ENCODE data around the gene LINC00237.

Gene LINC00237

DNA sequence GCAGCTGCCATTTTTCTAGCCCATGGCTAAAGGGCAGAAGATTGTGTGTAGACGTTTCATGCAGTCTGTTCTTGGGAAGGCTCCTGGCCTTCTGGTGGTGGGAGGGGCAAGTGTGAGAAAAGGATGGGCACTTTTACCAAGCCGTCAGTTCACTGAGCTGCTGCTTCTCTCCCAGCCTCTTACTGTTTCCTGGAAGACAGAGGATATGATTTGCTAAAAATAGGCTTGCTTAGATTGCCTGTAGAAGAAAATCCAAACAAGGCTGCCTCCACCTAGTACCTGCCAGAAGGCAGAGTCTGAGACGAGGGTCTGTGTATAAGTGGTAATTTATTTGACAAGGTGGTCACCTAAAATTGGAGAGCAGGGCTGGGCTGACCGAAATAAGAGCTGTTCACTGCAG lies 27.2 kb upstream of the LINC00237 start:
- no peak overlapping the region for H3K27ac ChIP-seq
- peaks cover 24% of the 10 kb centered on the region for H3K36me3 ChIP-seq
- no peak overlapping the region for H3K4me3 ChIP-seq (ENCODE audit: low read depth in 1 of 2, low read length in 1 of 2)
- no peaks in the 10 kb centered on the region for H3K27me3 ChIP-seq
- no peaks in the 10 kb centered on the region for H3K9me3 ChIP-seq
- no peaks in the 10 kb centered on the region for H3K4me1 ChIP-seq (ENCODE audit: control insufficient read depth in 1 of 2, insufficient read depth in 1 of 2, low read depth in 1 of 2, low read length in 1 of 2)
- no peak for TF ChIP-seq CTCF (IDR thresholded peaks at IDR 0.05)

DNA sequence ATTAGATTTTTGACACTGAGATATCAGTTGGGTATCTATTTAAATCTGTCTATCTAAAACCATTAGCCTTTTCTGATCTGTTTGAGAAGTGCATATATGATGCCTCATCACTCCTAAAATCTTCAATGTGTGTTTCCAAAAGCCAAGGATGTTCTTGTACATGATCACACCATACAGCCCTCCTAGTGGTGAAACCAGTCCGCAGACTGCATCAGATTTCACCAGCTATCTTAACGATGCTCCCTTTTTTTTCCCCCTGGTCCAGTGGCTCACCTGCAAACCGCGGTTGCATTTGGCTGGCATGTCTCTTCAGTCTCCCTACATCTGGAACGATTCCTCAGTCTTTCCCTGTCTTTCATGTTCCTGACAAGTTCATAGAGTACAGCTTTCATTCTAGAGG lies 23.7 kb upstream of the LINC00237 start:
- no peaks in the 10 kb centered on the region for H3K9me3 ChIP-seq
- H3K27ac ChIP-seq = no peak overlapping the region
- H3K36me3 ChIP-seq = peaks cover 15% of the 10 kb centered on the region
- H3K27me3 ChIP-seq = no peaks in the 10 kb centered on the region
- H3K4me3 ChIP-seq (ENCODE audit: low read depth in 1 of 2, low read length in 1 of 2) = no peak overlapping the region
- no peak for TF ChIP-seq CTCF (IDR thresholded peaks at IDR 0.05)
- H3K4me1 ChIP-seq (ENCODE audit: control insufficient read depth in 1 of 2, insufficient read depth in 1 of 2, low read depth in 1 of 2, low read length in 1 of 2) = peaks cover 15 to 19% of the 10 kb centered on the region in 2 experiments

GRCh38 chr20:21127201-21127981 lies 21.2 kb upstream of the LINC00237 start:
- Histone ChIP-seq H3K4me3 (ENCODE audit: low read depth in 1 of 2, low read length in 1 of 2) (no peak overlapping the region), H3K36me3 (no peaks in the 10 kb centered on the region), H3K27ac (no peak overlapping the region), H3K9me3 (no peaks in the 10 kb centered on the region), H3K27me3 (no peaks in the 10 kb centered on the region), H3K4me1 (ENCODE audit: control insufficient read depth in 1 of 2, insufficient read depth in 1 of 2, low read depth in 1 of 2, low read length in 1 of 2) (peaks cover 15 to 19% of the 10 kb centered on the region in 2 experiments)
- TF ChIP-seq CTCF (IDR thresholded peaks at IDR 0.05) = no peak

DNA sequence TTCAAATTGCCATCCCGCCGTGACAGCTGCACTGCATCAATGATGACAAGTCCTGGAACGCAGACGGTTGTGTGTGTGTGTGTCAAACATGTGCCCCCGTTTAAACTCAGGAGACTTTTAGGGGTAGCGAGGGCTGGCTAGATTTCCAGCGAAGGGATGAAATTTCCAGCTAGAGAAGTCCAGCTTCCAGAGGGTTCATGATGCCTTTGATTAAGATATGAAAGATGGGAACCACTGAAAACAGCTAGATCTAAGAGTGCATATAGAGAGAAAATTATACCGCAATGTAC lies 20.4 kb upstream of the LINC00237 start:
- H3K9me3 ChIP-seq = no peaks in the 10 kb centered on the region
- H3K4me1 ChIP-seq (ENCODE audit: control insufficient read depth in 1 of 2, insufficient read depth in 1 of 2, low read depth in 1 of 2, low read length in 1 of 2) = peaks cover 15 to 19% of the 10 kb centered on the region in 2 experiments
- peaks cover 8% of the 10 kb centered on the region for H3K27me3 ChIP-seq
- H3K27ac ChIP-seq = no peak overlapping the region
- H3K36me3 ChIP-seq = no peaks in the 10 kb centered on the region
- H3K4me3 ChIP-seq (ENCODE audit: low read depth in 1 of 2, low read length in 1 of 2) = peak overlapping the region; percentile 55 to 97
- no peak for TF ChIP-seq CTCF (IDR thresholded peaks at IDR 0.05)

- TF ChIP-seq CTCF (IDR thresholded peaks at IDR 0.05) = peak; percentile 79
- Histone ChIP-seq H3K27me3 (peaks cover 9% of the 10 kb centered on the region), H3K4me1 (ENCODE audit: control insufficient read depth in 1 of 2, insufficient read depth in 1 of 2, low read depth in 1 of 2, low read length in 1 of 2) (peaks cover 15 to 19% of the 10 kb centered on the region in 2 experiments), H3K27ac (peak within 1 kb of the TSS; percentile 68), H3K9me3 (no peaks in the 10 kb centered on the region), H3K4me3 (ENCODE audit: low read depth in 1 of 2, low read length in 1 of 2) (peak within 1 kb of the TSS; percentile 55 to 97), H3K36me3 (no peaks in the 10 kb centered on the region)
Observed at GRCh38 chr20:21125849-21126580, 19.9 kb upstream of the LINC00237 start, which contains the start of gene KIZ. KIZ (plus strand) TSS chr20:21126082; CDS start chr20:21126116, 34 bp downstream.

Data from neutrophil (primary cell).